NCI-H82 treated with DMSO at 0.1 percent for 48 hours (cell line): ENCODE measurements around the gene TGOLN2.

ENCODE experiments used
- DNase-seq: peaks from one replicate; lab custom pipeline; 2025; ENCODE audit not compliant: unreplicated experiment; lab: John Stamatoyannopoulos, UW

TGOLN2 gene

GRCh38 chr2:85309699-85310321 lies 18.0 kb downstream of the TGOLN2 start:
- no peak for DNase-seq

GRCh38 chr2:85308896-85309555 lies 18.8 kb downstream of the TGOLN2 start:
- peak; percentile 32 for DNase-seq

- DNase-seq, result no peak
Observed at GRCh38 chr2:85308201-85308600, 19.6 kb downstream of the TGOLN2 start.

GRCh38 chr2:85307527-85307897 lies 20.3 kb downstream of the TGOLN2 start:
- DNase-seq, result no peak

- no peak for DNase-seq
Observed at GRCh38 chr2:85303780-85304531, 23.8 kb downstream of the TGOLN2 start.

- DNase-seq, result no peak
Observed at GRCh38 chr2:85302121-85302520, 25.7 kb downstream of the TGOLN2 start.

- no peak for DNase-seq
Observed at GRCh38 chr2:85291425-85292023, 36.3 kb downstream of the TGOLN2 start.

GRCh38 chr2:85288244-85288725 lies 39.5 kb downstream of the TGOLN2 start:
- peak; percentile 75 for DNase-seq

- DNase-seq, result no peak
Observed at GRCh38 chr2:85287721-85288120, 40.1 kb downstream of the TGOLN2 start.

GRCh38 chr2:85286918-85287317 lies 40.9 kb downstream of the TGOLN2 start:
- DNase-seq, result no peak

GRCh38 chr2:85283641-85284040 lies 44.1 kb downstream of the TGOLN2 start:
- DNase-seq, result no peak

GRCh38 chr2:85282914-85283313 lies 44.9 kb downstream of the TGOLN2 start:
- DNase-seq, result no peak

GRCh38 chr2:85281553-85281952 lies 46.2 kb downstream of the TGOLN2 start:
- DNase-seq, result no peak

- no peak for DNase-seq
Observed at GRCh38 chr2:85278361-85278760, 49.4 kb downstream of the TGOLN2 start.

GRCh38 chr2:85277416-85278158 lies 50.2 kb downstream of the TGOLN2 start:
- no peak for DNase-seq

- no peak for DNase-seq
Observed at GRCh38 chr2:85276571-85277118, 51.1 kb downstream of the TGOLN2 start.

GRCh38 chr2:85275984-85276540 lies 51.7 kb downstream of the TGOLN2 start:
- DNase-seq, result no peak

GRCh38 chr2:85273738-85274731 lies 53.8 kb downstream of the TGOLN2 start:
- DNase-seq, result no peak

- no peak for DNase-seq
Observed at GRCh38 chr2:85272357-85272756, 55.4 kb downstream of the TGOLN2 start.
